HEK293T (cell line): ENCODE measurements around the gene KSR2.

Experiments
- ELF4 ChIP-seq: fragments of 450-650 bp; IDR thresholded peaks from 2 replicates; pipeline ENCODE4 v1.6.1; 2017; ENCODE audit warnings: antibody characterized with exemption
- SP1 ChIP-seq: fragments of 450-650 bp; IDR thresholded peaks from 2 replicates; pipeline ENCODE4 v1.6.1; 2017

GRCh38 chr12:117884161-117884560, 84.6 kb downstream of the KSR2 start:
- TF ChIP-seq SP1 (no peak), ELF4 (no peak)
